Measurements from ENCODE around the gene RPL15. TPM values are rescaled to one million over a fixed set of nuclear protein-coding genes. Genes with fewer than 3 reads are reported as not detected.

The RPL15 gene
- polyA plus RNA-seq, 1 donor = 2,646 TPM

DNA sequence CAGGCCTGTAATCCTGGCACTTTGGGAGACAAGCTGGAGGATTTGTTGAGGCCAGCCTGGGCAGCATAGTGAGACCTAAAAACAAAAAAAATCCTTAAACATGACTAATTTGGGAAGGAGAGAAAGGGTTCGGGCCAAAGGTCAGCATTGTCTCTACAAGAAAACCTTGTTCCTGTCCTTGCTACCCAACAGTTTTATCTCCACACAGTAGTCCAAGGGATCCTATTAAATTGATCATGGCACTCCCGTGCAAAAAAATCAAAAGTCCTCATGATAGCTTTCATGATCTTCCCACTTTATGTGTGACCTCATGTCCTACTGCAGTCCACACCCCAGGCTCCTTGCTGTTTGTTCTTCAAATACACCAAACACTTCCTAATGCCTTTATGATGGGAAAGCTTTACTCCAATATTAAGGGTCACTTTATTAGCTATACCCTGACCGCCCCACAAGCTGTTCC, 4.2 kb downstream of the RPL15 start:
- no peak for DNase-seq
- no peak overlapping the region for H3K4me3 ChIP-seq (ENCODE audit: low read length)
- peaks cover 18% of the 10 kb centered on the region for H3K36me3 ChIP-seq (ENCODE audit: control insufficient read depth, insufficient read depth, low read length)
- H3K27me3 ChIP-seq (ENCODE audit: control insufficient read depth, insufficient read depth, low read length) = no peaks in the 10 kb centered on the region
- no peak overlapping the region for H3K27ac ChIP-seq (ENCODE audit: low read length)
- WGBS (ENCODE audit: insufficient coverage, low lambda C conversion rate) = 20% methylated on average over 1 of the region's 3 CpGs
- no peaks in the 10 kb centered on the region for H3K9me3 ChIP-seq (ENCODE audit: control insufficient read depth, low read depth, low read length)
- H3K4me1 ChIP-seq (ENCODE audit: control insufficient read depth, insufficient read depth, low read length) = peaks cover 7% of the 10 kb centered on the region

DNA sequence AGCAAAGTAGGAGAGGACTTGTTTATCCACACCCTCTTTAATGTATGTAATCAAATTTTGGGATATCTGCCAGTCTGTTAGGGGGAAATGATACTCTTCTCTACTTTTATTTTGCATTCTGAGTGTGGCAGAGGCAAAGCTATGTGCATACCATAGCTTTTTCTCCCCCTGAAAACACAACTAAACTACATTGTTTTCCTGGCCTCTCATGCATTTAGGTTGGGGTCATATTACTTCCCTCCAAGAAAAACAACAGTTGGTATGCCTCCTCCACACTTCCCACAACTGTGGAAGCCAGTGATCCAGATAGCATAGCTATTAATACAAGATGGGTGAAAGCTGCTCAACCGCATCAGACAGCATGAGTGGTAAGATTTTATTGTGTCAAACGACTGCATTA, 6.9 kb downstream of the RPL15 start:
- Histone ChIP-seq H3K9me3 (ENCODE audit: control insufficient read depth, low read depth, low read length) (no peaks in the 10 kb centered on the region), H3K4me3 (ENCODE audit: low read length) (no peak overlapping the region), H3K36me3 (ENCODE audit: control insufficient read depth, insufficient read depth, low read length) (peaks cover 12% of the 10 kb centered on the region), H3K27ac (ENCODE audit: low read length) (no peak overlapping the region), H3K27me3 (ENCODE audit: control insufficient read depth, insufficient read depth, low read length) (no peaks in the 10 kb centered on the region), H3K4me1 (ENCODE audit: control insufficient read depth, insufficient read depth, low read length) (peaks cover 2% of the 10 kb centered on the region)
- DNase-seq = no peak
- no CpG with 5 or more reads among the region's 2 CpGs for whole genome bisulfite sequencing (ENCODE audit: insufficient coverage, low lambda C conversion rate)

DNA sequence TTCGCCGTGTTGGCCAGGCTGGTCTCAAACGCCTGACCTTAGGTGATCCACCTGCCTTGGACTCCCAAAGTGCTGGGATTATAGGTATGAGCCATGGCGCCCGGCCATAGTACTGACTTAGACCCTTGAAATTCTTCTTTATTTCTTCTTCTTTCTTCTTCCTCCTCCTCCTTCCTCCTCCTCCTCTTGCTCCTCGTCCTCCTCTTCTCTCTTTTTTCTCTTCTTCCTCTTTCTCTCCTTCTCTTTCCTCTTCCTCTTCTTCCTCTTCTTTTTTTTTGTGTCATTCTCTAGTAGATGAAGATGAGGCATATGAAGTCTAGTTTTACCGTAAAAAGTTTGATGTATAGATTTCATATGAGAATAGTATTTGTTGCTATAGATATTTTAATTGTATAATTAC, 9.3 kb downstream of the RPL15 start:
- Histone ChIP-seq H3K27me3 (ENCODE audit: control insufficient read depth, insufficient read depth, low read length) (no peaks in the 10 kb centered on the region), H3K4me3 (ENCODE audit: low read length) (no peak overlapping the region), H3K9me3 (ENCODE audit: control insufficient read depth, low read depth, low read length) (no peaks in the 10 kb centered on the region), H3K27ac (ENCODE audit: low read length) (no peak overlapping the region), H3K4me1 (ENCODE audit: control insufficient read depth, insufficient read depth, low read length) (no peaks in the 10 kb centered on the region), H3K36me3 (ENCODE audit: control insufficient read depth, insufficient read depth, low read length) (peaks cover 4% of the 10 kb centered on the region)
- 90% methylated on average over 3 of the region's 7 CpGs for WGBS (ENCODE audit: insufficient coverage, low lambda C conversion rate)
- no peak for DNase-seq

DNA sequence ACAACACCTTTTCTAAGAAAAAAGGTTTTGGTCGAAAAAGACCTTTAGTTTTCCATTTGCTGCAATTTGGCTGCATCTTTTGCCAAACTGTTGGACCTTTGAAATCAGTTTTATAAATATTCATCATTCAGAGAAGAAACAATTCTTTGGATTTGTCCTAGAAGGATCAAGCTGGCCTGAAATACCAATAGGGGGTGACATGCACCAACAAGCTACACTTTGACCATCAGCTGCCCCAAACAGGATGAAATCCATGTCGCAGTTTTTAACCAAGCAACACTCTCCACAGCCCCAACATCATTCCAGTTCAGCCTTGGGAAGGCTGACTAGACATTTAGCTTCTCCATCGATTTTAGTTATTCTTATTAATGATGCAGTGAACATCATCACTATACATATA, 9.8 kb downstream of the RPL15 start:
- 91% methylated on average over 1 of the region's 3 CpGs for WGBS (ENCODE audit: insufficient coverage, low lambda C conversion rate)
- no peak for DNase-seq
- Histone ChIP-seq H3K4me3 (ENCODE audit: low read length) (no peak overlapping the region), H3K27me3 (ENCODE audit: control insufficient read depth, insufficient read depth, low read length) (no peaks in the 10 kb centered on the region), H3K36me3 (ENCODE audit: control insufficient read depth, insufficient read depth, low read length) (peaks cover 4% of the 10 kb centered on the region), H3K9me3 (ENCODE audit: control insufficient read depth, low read depth, low read length) (no peaks in the 10 kb centered on the region), H3K27ac (ENCODE audit: low read length) (no peak overlapping the region), H3K4me1 (ENCODE audit: control insufficient read depth, insufficient read depth, low read length) (no peaks in the 10 kb centered on the region)

DNA sequence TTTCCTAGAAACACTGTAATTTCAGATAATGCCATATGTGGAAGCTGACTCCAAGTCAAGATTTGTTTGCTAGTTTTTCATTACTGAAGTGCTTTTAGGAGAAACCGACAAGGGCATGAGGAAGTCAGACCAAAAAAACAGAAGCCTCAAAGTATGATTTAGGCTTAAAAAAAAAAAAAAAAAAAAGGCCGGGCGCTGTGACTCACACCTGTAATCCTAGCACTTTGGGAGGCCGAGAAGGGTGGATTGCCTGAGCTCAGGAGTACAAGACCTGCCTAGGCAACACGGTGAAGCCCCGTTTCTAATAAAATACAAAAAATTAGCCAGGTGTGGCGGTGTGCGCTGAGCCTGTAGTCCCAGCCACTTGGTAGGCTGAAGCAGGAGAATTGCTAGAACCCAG, 11.6 kb downstream of the RPL15 start:
- Histone ChIP-seq H3K9me3 (ENCODE audit: control insufficient read depth, low read depth, low read length) (no peaks in the 10 kb centered on the region), H3K36me3 (ENCODE audit: control insufficient read depth, insufficient read depth, low read length) (no peaks in the 10 kb centered on the region), H3K27me3 (ENCODE audit: control insufficient read depth, insufficient read depth, low read length) (peaks cover 2% of the 10 kb centered on the region), H3K4me3 (ENCODE audit: low read length) (no peak overlapping the region), H3K27ac (ENCODE audit: low read length) (no peak overlapping the region), H3K4me1 (ENCODE audit: control insufficient read depth, insufficient read depth, low read length) (no peaks in the 10 kb centered on the region)
- 73% methylated on average over 3 of the region's 8 CpGs for WGBS (ENCODE audit: insufficient coverage, low lambda C conversion rate)
- DNase-seq = no peak

DNA sequence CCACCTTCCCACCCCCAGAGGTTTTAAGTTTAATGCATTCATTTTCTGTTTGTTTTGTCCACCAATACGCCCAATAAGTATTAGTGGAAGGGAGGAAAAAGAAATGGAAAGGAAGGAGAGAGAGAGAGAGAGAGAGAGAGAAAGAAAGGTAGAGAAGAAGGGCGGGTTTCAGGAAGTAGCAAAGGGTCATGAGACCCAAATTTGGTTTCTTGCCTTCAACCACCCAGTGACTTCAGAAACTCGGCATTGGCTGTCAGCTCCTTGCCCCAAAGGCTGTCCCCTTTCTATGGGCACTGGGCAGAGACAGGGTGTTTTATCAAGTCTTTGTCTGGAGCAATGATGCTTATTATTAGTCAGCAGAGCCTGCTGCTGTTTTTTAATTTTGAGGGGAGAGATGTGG, 14.7 kb downstream of the RPL15 start:
- DNase-seq = no peak
- H3K4me1 ChIP-seq (ENCODE audit: control insufficient read depth, insufficient read depth, low read length) = no peaks in the 10 kb centered on the region
- no peaks in the 10 kb centered on the region for H3K36me3 ChIP-seq (ENCODE audit: control insufficient read depth, insufficient read depth, low read length)
- no peaks in the 10 kb centered on the region for H3K9me3 ChIP-seq (ENCODE audit: control insufficient read depth, low read depth, low read length)
- H3K27me3 ChIP-seq (ENCODE audit: control insufficient read depth, insufficient read depth, low read length) = peaks cover 2% of the 10 kb centered on the region
- WGBS (ENCODE audit: insufficient coverage, low lambda C conversion rate) = 90% methylated on average over 2 of the region's 3 CpGs
- H3K27ac ChIP-seq (ENCODE audit: low read length) = no peak overlapping the region
- no peak overlapping the region for H3K4me3 ChIP-seq (ENCODE audit: low read length)

DNA sequence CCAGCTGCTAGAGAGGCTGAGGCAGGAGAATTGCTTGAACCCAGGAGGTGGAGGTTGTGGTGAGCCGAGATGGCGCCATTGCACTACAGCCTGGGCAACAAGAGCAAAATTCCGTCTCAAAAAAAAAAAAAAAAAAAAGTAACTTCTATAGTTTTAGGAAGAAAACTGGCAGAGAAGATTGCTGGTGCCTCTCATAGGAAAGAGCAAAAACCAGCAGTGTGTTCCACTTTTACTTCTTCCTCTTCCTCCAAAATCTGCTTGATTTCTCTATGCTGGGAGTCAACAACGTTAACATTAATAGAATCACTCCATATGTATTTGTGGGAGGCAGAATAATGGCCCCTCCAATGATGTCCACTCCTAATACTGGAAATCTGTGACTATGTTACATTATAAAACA, 15.6 kb downstream of the RPL15 start:
- no peak for DNase-seq
- Histone ChIP-seq H3K27ac (ENCODE audit: low read length) (no peak overlapping the region), H3K27me3 (ENCODE audit: control insufficient read depth, insufficient read depth, low read length) (peaks cover 2% of the 10 kb centered on the region), H3K9me3 (ENCODE audit: control insufficient read depth, low read depth, low read length) (no peaks in the 10 kb centered on the region), H3K4me1 (ENCODE audit: control insufficient read depth, insufficient read depth, low read length) (no peaks in the 10 kb centered on the region), H3K36me3 (ENCODE audit: control insufficient read depth, insufficient read depth, low read length) (no peaks in the 10 kb centered on the region), H3K4me3 (ENCODE audit: low read length) (no peak overlapping the region)
- no CpG with 5 or more reads among the region's 4 CpGs for WGBS (ENCODE audit: insufficient coverage, low lambda C conversion rate)

DNA sequence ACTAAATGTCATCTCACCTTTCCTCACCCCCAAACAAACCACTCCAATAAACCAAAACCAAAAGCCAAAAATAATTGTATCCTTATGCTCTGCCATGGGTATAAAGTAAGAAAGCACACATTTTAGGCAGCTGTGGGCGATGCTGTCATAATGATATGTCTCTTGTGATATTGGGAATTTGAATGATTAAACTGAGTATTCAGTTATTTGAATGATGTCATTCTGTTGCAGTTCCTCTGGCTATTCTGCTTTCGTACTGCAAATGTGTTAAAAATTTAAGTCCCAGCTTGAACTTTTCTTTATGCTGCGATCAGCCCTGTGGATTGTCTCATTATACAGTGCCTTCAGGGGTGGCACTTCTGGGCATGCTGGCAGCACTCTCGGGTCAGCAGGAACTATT, 17.3 kb downstream of the RPL15 start:
- Histone ChIP-seq H3K9me3 (ENCODE audit: control insufficient read depth, low read depth, low read length) (no peaks in the 10 kb centered on the region), H3K4me3 (ENCODE audit: low read length) (no peak overlapping the region), H3K27ac (ENCODE audit: low read length) (no peak overlapping the region), H3K27me3 (ENCODE audit: control insufficient read depth, insufficient read depth, low read length) (peaks cover 2% of the 10 kb centered on the region), H3K36me3 (ENCODE audit: control insufficient read depth, insufficient read depth, low read length) (no peaks in the 10 kb centered on the region), H3K4me1 (ENCODE audit: control insufficient read depth, insufficient read depth, low read length) (no peaks in the 10 kb centered on the region)
- no peak for DNase-seq
- WGBS (ENCODE audit: insufficient coverage, low lambda C conversion rate) = no CpG with 5 or more reads among the region's 4 CpGs

DNA sequence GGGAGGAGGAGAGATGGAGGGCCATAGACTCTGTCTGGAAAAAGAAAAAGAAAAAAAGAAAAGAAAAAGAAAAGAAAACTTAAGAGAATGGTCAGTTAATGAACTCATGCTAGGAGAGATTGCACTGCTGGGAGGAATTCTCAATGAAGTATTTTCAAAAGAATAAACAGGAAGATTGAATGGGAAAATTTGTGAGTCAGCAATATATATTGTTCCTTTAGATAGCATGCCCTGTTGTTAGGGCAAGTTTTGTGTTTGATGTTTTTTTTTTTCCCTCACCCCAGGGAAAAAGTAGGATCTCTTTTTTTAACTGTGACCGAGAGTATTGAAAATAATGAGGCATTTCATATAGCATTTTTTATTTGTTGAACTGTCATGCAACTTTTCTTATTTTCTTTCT, 20.4 kb downstream of the RPL15 start:
- peaks cover 4% of the 10 kb centered on the region for H3K27me3 ChIP-seq (ENCODE audit: control insufficient read depth, insufficient read depth, low read length)
- no peak for DNase-seq
- H3K9me3 ChIP-seq (ENCODE audit: control insufficient read depth, low read depth, low read length) = no peaks in the 10 kb centered on the region
- H3K27ac ChIP-seq (ENCODE audit: low read length) = no peak overlapping the region
- no peak overlapping the region for H3K4me3 ChIP-seq (ENCODE audit: low read length)
- no peaks in the 10 kb centered on the region for H3K36me3 ChIP-seq (ENCODE audit: control insufficient read depth, insufficient read depth, low read length)
- no peaks in the 10 kb centered on the region for H3K4me1 ChIP-seq (ENCODE audit: control insufficient read depth, insufficient read depth, low read length)
- WGBS (ENCODE audit: insufficient coverage, low lambda C conversion rate) = no CpG with 5 or more reads among the region's 1 CpG

DNA sequence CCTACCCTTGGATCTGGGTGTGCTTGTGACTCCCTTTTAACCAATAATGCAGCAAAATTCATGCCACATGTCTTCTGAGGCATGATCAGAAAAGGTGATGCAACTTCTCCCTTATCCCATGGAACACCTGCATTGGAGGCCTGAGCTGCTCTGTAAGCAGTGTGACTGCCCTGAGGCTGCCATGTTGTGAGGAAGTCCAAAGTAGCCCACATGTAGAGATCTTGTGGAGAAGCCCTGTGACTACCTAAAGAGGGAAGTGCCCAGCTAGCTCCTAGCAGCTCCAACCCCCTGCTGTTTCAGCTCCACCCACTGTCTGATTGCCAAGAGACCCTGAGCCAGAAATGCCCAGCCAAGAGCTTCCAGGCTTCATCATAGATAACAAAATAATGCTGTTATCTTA, 21.8 kb downstream of the RPL15 start:
- Histone ChIP-seq H3K9me3 (ENCODE audit: control insufficient read depth, low read depth, low read length) (no peaks in the 10 kb centered on the region), H3K36me3 (ENCODE audit: control insufficient read depth, insufficient read depth, low read length) (no peaks in the 10 kb centered on the region), H3K27ac (ENCODE audit: low read length) (no peak overlapping the region), H3K27me3 (ENCODE audit: control insufficient read depth, insufficient read depth, low read length) (peaks cover 10% of the 10 kb centered on the region), H3K4me3 (ENCODE audit: low read length) (no peak overlapping the region), H3K4me1 (ENCODE audit: control insufficient read depth, insufficient read depth, low read length) (no peaks in the 10 kb centered on the region)
- no peak for DNase-seq

DNA sequence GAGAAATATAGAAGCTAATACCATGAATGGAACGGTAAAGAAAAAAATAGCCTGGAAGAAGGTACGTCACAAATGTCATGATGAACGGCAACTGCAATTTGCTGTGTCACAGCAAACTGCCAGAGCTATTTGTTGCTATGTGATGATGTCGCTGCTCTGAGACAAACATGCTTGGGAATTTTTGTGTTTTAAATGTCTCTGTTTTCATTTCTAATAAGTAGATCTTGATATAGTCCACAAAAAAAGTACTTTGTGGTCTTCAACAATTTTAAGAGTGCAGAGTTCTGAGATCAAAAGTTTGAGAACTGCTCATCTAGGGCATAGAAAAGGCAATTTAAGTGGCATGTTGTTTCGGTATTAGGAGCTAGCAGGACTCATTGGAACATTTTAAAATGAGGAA, 23.8 kb downstream of the RPL15 start:
- Histone ChIP-seq H3K4me1 (ENCODE audit: control insufficient read depth, insufficient read depth, low read length) (no peaks in the 10 kb centered on the region), H3K27ac (ENCODE audit: low read length) (no peak overlapping the region), H3K27me3 (ENCODE audit: control insufficient read depth, insufficient read depth, low read length) (peaks cover 15% of the 10 kb centered on the region), H3K4me3 (ENCODE audit: low read length) (no peak overlapping the region), H3K9me3 (ENCODE audit: control insufficient read depth, low read depth, low read length) (no peaks in the 10 kb centered on the region), H3K36me3 (ENCODE audit: control insufficient read depth, insufficient read depth, low read length) (no peaks in the 10 kb centered on the region)
- 83% methylated on average over 1 of the region's 5 CpGs for WGBS (ENCODE audit: insufficient coverage, low lambda C conversion rate)
- no peak for DNase-seq
